GM23338 (cell line): ENCODE results near the gene C13orf46. TPM values are rescaled to one million over a fixed set of nuclear protein-coding genes. Genes with fewer than 3 reads are reported as not detected.

Experiments
- ATAC-seq: fragments of 200-7000 bp; cut with Tn5 transposase; 3 replicates; pipeline ENCODE4 v1.9.1; 2020
- DNase-seq: peaks from one replicate; pipeline ENCODE4 v3.0.0-alpha.2; 2015; ENCODE audit warnings: low spot score
- H2AFZ ChIP-seq: fragments of 200-600 bp; sonication (generic); 2 replicates; pipeline ENCODE4 v1.8.0; 2016; ENCODE audit warnings: antibody characterized with exemption, mild to moderate bottlenecking, moderate library complexity
- H3F3A ChIP-seq: fragments of 200-600 bp; sonication (generic); replicated peaks from 2 replicates; pipeline ENCODE4 v1.8.0; 2017; ENCODE audit warnings: antibody characterized with exemption, mixed run types, low read depth
- H3K27ac ChIP-seq: fragments of 200-600 bp; sonication (generic); 2 replicates; pipeline ENCODE4 v1.6.1; 2016; ENCODE audit warnings: low read depth
- H3K27me3 ChIP-seq: fragments of 200-600 bp; sonication (generic); 2 replicates; pipeline ENCODE4 v1.8.0; 2016; ENCODE audit warnings: mild to moderate bottlenecking, mixed run types, moderate library complexity; ENCODE audit not compliant: insufficient read depth
- H3K36me3 ChIP-seq: fragments of 200-600 bp; sonication (generic); 2 replicates; pipeline ENCODE4 v1.8.0; 2016; ENCODE audit warnings: mild to moderate bottlenecking; ENCODE audit not compliant: insufficient read depth
- H3K4me1 ChIP-seq: fragments of 200-600 bp; sonication (generic); 2 replicates; pipeline ENCODE4 v1.8.0; 2016; ENCODE audit warnings: mild to moderate bottlenecking, moderate library complexity; ENCODE audit not compliant: insufficient read depth
- H3K4me2 ChIP-seq: fragments of 200-600 bp; sonication (generic); 2 replicates; pipeline ENCODE4 v1.7.1; 2017; ENCODE audit warnings: mixed run types
- H3K4me3 ChIP-seq: fragments of 200-600 bp; sonication (generic); 2 replicates; pipeline ENCODE4 v1.6.1; 2016; ENCODE audit warnings: mixed run types
- H3K79me2 ChIP-seq: fragments of 200-600 bp; sonication (generic); replicated peaks from 2 replicates; pipeline ENCODE4 v1.8.0; 2017; ENCODE audit warnings: mild to moderate bottlenecking; ENCODE audit not compliant: insufficient read depth
- H3K9me2 ChIP-seq: fragments of 200-600 bp; sonication (generic); 2 replicates; pipeline ENCODE4 v1.8.0; 2017; ENCODE audit not compliant: insufficient read depth
- H4K20me1 ChIP-seq: fragments of 200-600 bp; sonication (generic); replicated peaks from 2 replicates; pipeline ENCODE4 v1.8.0; 2017; ENCODE audit warnings: mild to moderate bottlenecking; ENCODE audit not compliant: insufficient read depth
- H3K27ac Mint-ChIP-seq: 2 replicates; pipeline ENCODE4 v1.8.0; 2020; ENCODE audit warnings: inconsistent platforms, mild to moderate bottlenecking, moderate library complexity, mixed read lengths
- H3K27me3 Mint-ChIP-seq: 3 replicates; pipeline ENCODE4 v1.8.0; 2022; ENCODE audit warnings: low read depth, mild to moderate bottlenecking, moderate library complexity, mixed read lengths, inconsistent platforms; ENCODE audit not compliant: insufficient read depth, poor library complexity
- H3K36me3 Mint-ChIP-seq: 3 replicates; pipeline ENCODE4 v1.8.0; 2021; ENCODE audit warnings: low read depth, mild to moderate bottlenecking, inconsistent platforms, moderate library complexity, mixed read lengths
- H3K4me1 Mint-ChIP-seq: 3 replicates; pipeline ENCODE4 v1.8.0; 2020; ENCODE audit warnings: mild to moderate bottlenecking, inconsistent platforms, mixed read lengths
- H3K4me3 Mint-ChIP-seq: 3 replicates; pipeline ENCODE4 v1.8.0; 2021; ENCODE audit warnings: moderate library complexity, mild to moderate bottlenecking, inconsistent platforms, mixed read lengths
- H3K9me3 Mint-ChIP-seq: 3 replicates; pipeline ENCODE4 v1.8.0; 2020; ENCODE audit warnings: moderate library complexity, mild to moderate bottlenecking, inconsistent platforms, mixed read lengths
- CTCF ChIP-seq, 2 experiments: fragments of 200-600 bp in 1 of 2; sonication (generic) in 1 of 2; conservative IDR thresholded peaks; 2 replicates each; pipeline versions ENCODE4 v1.5.1 to v1.6.1; 2016 to 2017; ENCODE audit warnings: antibody characterized with exemption in 2 of 2, low read depth in 2 of 2, mild to moderate bottlenecking in 2 of 2, moderate library complexity in 1 of 2
- EZH2phosphoT487 ChIP-seq: fragments of 200-600 bp; sonication (generic); IDR thresholded peaks from one replicate; pipeline ENCODE4 v1.8.1; 2018; ENCODE audit warnings: antibody characterized with exemption; ENCODE audit not compliant: unreplicated experiment
- NANOG ChIP-seq: IDR thresholded peaks from 2 replicates; pipeline ENCODE4 v1.6.1; 2016; ENCODE audit warnings: antibody characterized with exemption, borderline replicate concordance
- REST ChIP-seq: IDR thresholded peaks from one replicate; pipeline ENCODE4 v1.6.1; 2018; ENCODE audit warnings: antibody characterized with exemption; ENCODE audit not compliant: unreplicated experiment
- STAT1 ChIP-seq: IDR thresholded peaks from one replicate; pipeline ENCODE4 v1.6.1; 2016; ENCODE audit warnings: antibody characterized with exemption; ENCODE audit not compliant: unreplicated experiment
- ZNF462 ChIP-seq: fragments of 250-450 bp; sonication (Bioruptor Pico); IDR thresholded peaks from 2 replicates; pipeline ENCODE4 v1.5.0; 2020; ENCODE audit warnings: mild to moderate bottlenecking, moderate library complexity
- polyA plus RNA-seq: library from polyadenylated mRNA; unstranded; fragments of >200 nt; fragmentation: Nextera tagmentation; extraction: Ambion mirVana; gene quantifications from 2 replicates; pipeline ENCODE4 v1.2.1, GENCODE V29; 2016
- total RNA-seq: library from RNA; depleted of rRNA; stranded (reverse); fragments of >200 nt; shearing (Covaris generic); gene quantifications from 2 replicates; pipeline ENCODE4 v1.2.3, GENCODE V29; 2014

The C13orf46 gene
- total and polyA plus RNA-seq, 2 experiments from 2014 or later = 0.44 to 1.5 TPM

DNA sequence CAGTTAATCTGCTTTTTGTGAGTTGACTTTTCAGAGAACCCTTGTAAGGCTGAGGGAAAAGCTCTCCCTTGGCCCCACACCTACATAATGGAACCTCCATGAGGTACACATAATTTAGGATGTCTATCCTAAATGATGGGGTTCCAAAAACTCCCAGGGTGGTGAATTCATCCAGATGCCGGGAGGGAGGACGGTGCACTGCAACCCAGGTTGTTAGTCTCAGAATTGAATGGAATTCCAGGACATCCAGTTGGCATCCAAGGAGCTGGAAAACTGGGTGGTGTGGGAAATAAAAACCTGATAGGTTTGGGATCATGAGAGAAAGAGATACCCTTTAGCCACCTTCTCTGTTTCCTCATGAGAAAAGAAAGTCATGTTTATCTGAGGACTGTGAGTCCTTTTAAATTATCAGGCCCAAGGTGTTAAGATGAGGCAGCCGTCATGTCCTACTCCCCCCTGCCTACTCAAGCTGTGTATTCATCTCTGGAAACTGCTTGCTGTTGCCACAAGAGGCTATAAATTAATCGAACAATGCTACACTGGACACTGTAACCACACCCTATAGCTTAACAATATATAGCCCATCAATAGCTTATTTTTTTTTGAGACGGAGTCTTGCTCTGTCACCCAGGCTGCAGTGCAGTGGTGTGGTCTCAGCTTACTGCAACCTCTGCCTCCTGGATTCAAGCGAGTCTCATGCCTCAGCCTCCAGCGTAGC, 49.5 kb downstream of the C13orf46 start:
- Mint-ChIP-seq H3K4me1 (peaks cover 7% of the 10 kb centered on the region), H3K27me3 (peaks cover 7% of the 10 kb centered on the region), H3K36me3 (no peaks in the 10 kb centered on the region; the same call in 1 of the 3 replicates), H3K27ac (no peak overlapping the region), H3K4me3 (no peak overlapping the region), H3K9me3 (peaks cover 11% of the 10 kb centered on the region)
- DNase-seq (no peak), ATAC-seq (no peak)
- Histone ChIP-seq H3K27ac (no peak overlapping the region), H3K4me3 (no peak overlapping the region), H3K9me2 (no peaks in the 10 kb centered on the region), H3F3A (no peaks in the 10 kb centered on the region), H3K36me3 (no peaks in the 10 kb centered on the region), H3K4me2 (no peak overlapping the region), H3K4me1 (no peaks in the 10 kb centered on the region), H3K79me2 (no peaks in the 10 kb centered on the region), H3K27me3 (no peaks in the 10 kb centered on the region), H4K20me1 (no peaks in the 10 kb centered on the region), H2AFZ (no peak overlapping the region)
- TF ChIP-seq ZNF462 (CRISPR knock-in tag) = no peak
- TF ChIP-seq REST = no peak
- no peak for TF ChIP-seq NANOG
- no peak for TF ChIP-seq STAT1
- TF ChIP-seq EZH2phosphoT487 = no peak
- TF ChIP-seq CTCF (conservative IDR thresholded peaks at IDR 0.05; ENCODE audit: low read depth in 2 of 2) = no peak
